Measurements from ENCODE around the gene GSK3A. TPM values are rescaled to one million over a fixed set of nuclear protein-coding genes. Genes with fewer than 3 reads are reported as not detected.

The GSK3A gene
- total and polyA plus RNA-seq, 2 experiments from 2014 or later, result 17.7 to 40.7 TPM

DNA sequence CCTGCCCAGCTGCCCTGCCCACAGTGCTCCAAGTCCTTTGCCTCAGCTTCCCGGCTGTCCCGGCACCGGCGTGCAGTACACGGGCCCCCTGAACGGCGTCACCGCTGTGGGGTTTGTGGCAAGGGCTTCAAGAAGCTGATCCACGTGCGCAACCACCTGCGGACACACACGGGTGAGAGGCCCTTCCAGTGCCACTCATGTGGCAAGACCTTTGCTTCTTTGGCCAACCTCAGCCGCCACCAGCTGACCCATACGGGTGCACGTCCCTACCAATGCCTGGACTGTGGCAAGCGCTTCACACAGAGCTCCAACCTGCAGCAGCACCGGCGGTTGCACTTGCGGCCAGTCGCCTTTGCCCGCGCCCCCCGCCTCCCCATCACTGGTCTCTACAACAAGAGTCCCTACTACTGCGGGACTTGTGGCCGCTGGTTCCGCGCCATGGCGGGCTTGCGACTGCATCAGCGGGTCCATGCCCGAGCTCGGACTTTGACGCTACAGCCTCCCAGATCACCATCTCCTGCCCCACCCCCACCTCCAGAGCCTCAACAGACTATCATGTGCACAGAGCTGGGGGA lies 16.6 kb downstream of the GSK3A start:
- Histone ChIP-seq H3K4me3 (no peak overlapping the region), H3K4me2 (no peak overlapping the region), H3K27me3 (ENCODE audit: insufficient read depth) (no peaks in the 10 kb centered on the region), H3K79me2 (replicated peaks; ENCODE audit: insufficient read depth) (peaks cover 22% of the 10 kb centered on the region), H4K20me1 (replicated peaks; ENCODE audit: insufficient read depth) (peaks cover 16% of the 10 kb centered on the region), H3K4me1 (ENCODE audit: insufficient read depth) (no peaks in the 10 kb centered on the region), H3K9me2 (ENCODE audit: insufficient read depth) (no peaks in the 10 kb centered on the region), H2AFZ (no peak overlapping the region), H3K36me3 (ENCODE audit: insufficient read depth) (no peaks in the 10 kb centered on the region), H3K27ac (ENCODE audit: low read depth) (no peak overlapping the region), H3F3A (replicated peaks; ENCODE audit: low read depth) (peaks cover 4% of the 10 kb centered on the region)
- Mint-ChIP-seq H3K4me3 (no peak overlapping the region), H3K4me1 (peaks cover 2% of the 10 kb centered on the region), H3K36me3 (ENCODE audit: low read depth) (peaks cover 54% of the 10 kb centered on the region), H3K27me3 (ENCODE audit: insufficient read depth, low read depth, poor library complexity) (peaks cover 7% of the 10 kb centered on the region), H3K27ac (no peak overlapping the region), H3K9me3 (no peaks in the 10 kb centered on the region)
- TF ChIP-seq POLR2AphosphoS5 (IDR thresholded peaks at IDR 0.05; ENCODE audit: low read depth) (no peak), STAT1 (IDR thresholded peaks at IDR 0.05; ENCODE audit: unreplicated experiment) (no peak), REST (IDR thresholded peaks at IDR 0.05; ENCODE audit: unreplicated experiment) (no peak), ZNF462 (CRISPR knock-in tag; IDR thresholded peaks at IDR 0.05) (no peak), ZNF114 (CRISPR knock-in tag; IDR thresholded peaks at IDR 0.05) (no peak), NANOG (IDR thresholded peaks at IDR 0.05; ENCODE audit: borderline replicate concordance) (no peak), ZNF331 (CRISPR knock-in tag; IDR thresholded peaks at IDR 0.05; ENCODE audit: low read depth) (no peak), CREB1 (CRISPR knock-in tag; IDR thresholded peaks at IDR 0.05; ENCODE audit: low read depth) (no peak), EZH2 (IDR thresholded peaks at IDR 0.05; ENCODE audit: low read depth, unreplicated experiment) (no peak), EZH2phosphoT487 (IDR thresholded peaks at IDR 0.05; ENCODE audit: unreplicated experiment) (no peak)
- TF ChIP-seq, protein P1, sequence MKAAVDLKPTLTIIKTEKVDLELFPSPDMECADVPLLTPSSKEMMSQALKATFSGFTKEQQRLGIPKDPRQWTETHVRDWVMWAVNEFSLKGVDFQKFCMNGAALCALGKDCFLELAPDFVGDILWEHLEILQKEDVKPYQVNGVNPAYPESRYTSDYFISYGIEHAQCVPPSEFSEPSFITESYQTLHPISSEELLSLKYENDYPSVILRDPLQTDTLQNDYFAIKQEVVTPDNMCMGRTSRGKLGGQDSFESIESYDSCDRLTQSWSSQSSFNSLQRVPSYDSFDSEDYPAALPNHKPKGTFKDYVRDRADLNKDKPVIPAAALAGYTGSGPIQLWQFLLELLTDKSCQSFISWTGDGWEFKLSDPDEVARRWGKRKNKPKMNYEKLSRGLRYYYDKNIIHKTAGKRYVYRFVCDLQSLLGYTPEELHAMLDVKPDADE (IDR thresholded peaks at IDR 0.05), result no peak
- TF ChIP-seq, protein P2, sequence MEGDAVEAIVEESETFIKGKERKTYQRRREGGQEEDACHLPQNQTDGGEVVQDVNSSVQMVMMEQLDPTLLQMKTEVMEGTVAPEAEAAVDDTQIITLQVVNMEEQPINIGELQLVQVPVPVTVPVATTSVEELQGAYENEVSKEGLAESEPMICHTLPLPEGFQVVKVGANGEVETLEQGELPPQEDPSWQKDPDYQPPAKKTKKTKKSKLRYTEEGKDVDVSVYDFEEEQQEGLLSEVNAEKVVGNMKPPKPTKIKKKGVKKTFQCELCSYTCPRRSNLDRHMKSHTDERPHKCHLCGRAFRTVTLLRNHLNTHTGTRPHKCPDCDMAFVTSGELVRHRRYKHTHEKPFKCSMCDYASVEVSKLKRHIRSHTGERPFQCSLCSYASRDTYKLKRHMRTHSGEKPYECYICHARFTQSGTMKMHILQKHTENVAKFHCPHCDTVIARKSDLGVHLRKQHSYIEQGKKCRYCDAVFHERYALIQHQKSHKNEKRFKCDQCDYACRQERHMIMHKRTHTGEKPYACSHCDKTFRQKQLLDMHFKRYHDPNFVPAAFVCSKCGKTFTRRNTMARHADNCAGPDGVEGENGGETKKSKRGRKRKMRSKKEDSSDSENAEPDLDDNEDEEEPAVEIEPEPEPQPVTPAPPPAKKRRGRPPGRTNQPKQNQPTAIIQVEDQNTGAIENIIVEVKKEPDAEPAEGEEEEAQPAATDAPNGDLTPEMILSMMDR (conservative IDR thresholded peaks at IDR 0.05; ENCODE audit: low read depth in 2 of 2), result no peak
- DNase-seq (ENCODE audit: low spot score), result no peak
- ATAC-seq, result no peak
